Endothelial cell (in vitro differentiated cells): ENCODE data around the gene COL4A3. TPM values are rescaled to one million over a fixed set of nuclear protein-coding genes. Genes with fewer than 3 reads are reported as not detected.

ENCODE experiments used
- DNase-seq: peaks from one replicate; pipeline ENCODE4 v3.0.0; 2021; ENCODE audit warnings: low spot score
- H3K27ac Mint-ChIP-seq: one replicate; pipeline ENCODE4 v1.8.0; 2021; ENCODE audit warnings: mixed read lengths, inconsistent platforms; ENCODE audit not compliant: unreplicated experiment
- H3K27me3 Mint-ChIP-seq: one replicate; pipeline ENCODE4 v1.8.0; 2021; ENCODE audit warnings: mild to moderate bottlenecking, moderate library complexity, mixed read lengths, inconsistent platforms; ENCODE audit not compliant: unreplicated experiment
- H3K36me3 Mint-ChIP-seq: one replicate; pipeline ENCODE4 v1.8.0; 2021; ENCODE audit warnings: mild to moderate bottlenecking, low read depth, mixed read lengths, inconsistent platforms; ENCODE audit not compliant: unreplicated experiment
- H3K4me1 Mint-ChIP-seq: one replicate; pipeline ENCODE4 v1.8.0; 2021; ENCODE audit warnings: mild to moderate bottlenecking, mixed read lengths, inconsistent platforms; ENCODE audit not compliant: unreplicated experiment
- H3K4me3 Mint-ChIP-seq: one replicate; pipeline ENCODE4 v1.8.0; 2021; ENCODE audit warnings: mild to moderate bottlenecking, mixed read lengths, inconsistent platforms; ENCODE audit not compliant: unreplicated experiment
- H3K9me3 Mint-ChIP-seq: one replicate; pipeline ENCODE4 v1.8.0; 2021; ENCODE audit warnings: mixed read lengths, inconsistent platforms; ENCODE audit not compliant: unreplicated experiment
- CTCF ChIP-seq: fragments of 200-600 bp; sonication (generic); IDR thresholded peaks from one replicate; pipeline ENCODE4 v1.5.0; 2021; ENCODE audit warnings: antibody characterized with exemption; ENCODE audit not compliant: unreplicated experiment
- total RNA-seq: library from RNA; stranded (reverse); fragmentation: NEBNext Ultra II Directional; extraction: Animal tissue kit (Norgen Biotek cat#: 25700); gene quantifications from one replicate; pipeline ENCODE4 v1.2.1, GENCODE V29; 2021; ENCODE audit not compliant: unreplicated experiment

Gene COL4A3
- total RNA-seq, 1 donor from 2014 or later: not detected

GRCh38 chr2:227153758-227154486 lies 10.5 kb upstream of the COL4A3 start:
- Mint-ChIP-seq H3K27me3 (peaks cover 2% of the 10 kb centered on the region), H3K36me3 (no peaks in the 10 kb centered on the region), H3K27ac (no peak overlapping the region), H3K9me3 (no peaks in the 10 kb centered on the region), H3K4me1 (no peaks in the 10 kb centered on the region), H3K4me3 (no peak overlapping the region)
- no peak for DNase-seq
- no peak for TF ChIP-seq CTCF

DNA sequence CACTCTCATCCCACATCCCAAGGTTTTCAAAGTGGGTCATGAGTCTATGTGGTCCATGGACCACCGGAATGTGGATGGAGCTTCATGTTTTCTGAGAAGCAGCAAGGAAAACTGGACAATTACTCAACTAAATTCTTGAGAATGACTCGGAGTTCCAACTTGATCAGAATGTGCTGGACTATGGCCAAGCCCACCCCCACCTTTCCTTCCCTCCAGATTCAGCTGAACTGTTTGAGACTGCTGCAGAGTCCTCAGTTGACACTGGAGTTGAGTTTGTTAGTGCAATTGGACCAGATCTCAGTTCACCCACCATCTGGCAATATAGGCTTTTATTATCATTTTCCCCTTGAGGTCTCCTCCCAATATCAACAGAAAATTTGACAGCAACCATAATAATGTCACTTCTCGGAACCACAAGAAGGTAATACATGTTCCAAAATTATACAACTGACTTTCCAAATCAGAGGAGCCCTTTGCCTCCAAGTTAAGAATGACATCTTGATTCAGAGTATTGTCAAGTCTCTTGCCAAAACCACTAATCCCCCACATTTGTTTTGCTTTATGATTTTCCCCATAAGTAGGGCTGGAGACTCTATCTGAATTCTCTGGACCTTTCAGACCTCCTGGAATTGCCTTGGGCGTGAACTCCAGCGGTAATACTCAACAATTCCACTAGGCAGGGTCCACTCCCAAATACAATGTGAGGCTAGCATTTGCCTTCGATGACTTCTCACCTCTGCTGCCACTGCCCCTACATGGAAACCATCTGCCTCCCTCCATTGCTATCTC lies 9.2 kb upstream of the COL4A3 start:
- Mint-ChIP-seq H3K9me3 (no peaks in the 10 kb centered on the region), H3K4me3 (no peak overlapping the region), H3K27ac (no peak overlapping the region), H3K36me3 (no peaks in the 10 kb centered on the region), H3K4me1 (no peaks in the 10 kb centered on the region), H3K27me3 (peaks cover 6% of the 10 kb centered on the region)
- no peak for TF ChIP-seq CTCF
- no peak for DNase-seq

GRCh38 chr2:227160164-227160563 lies 4.3 kb upstream of the COL4A3 start:
- H3K36me3 Mint-ChIP-seq: no peaks in the 10 kb centered on the region
- no peak for TF ChIP-seq CTCF
- DNase-seq: no peak
- H3K27me3 Mint-ChIP-seq: peaks cover 14% of the 10 kb centered on the region
- H3K27ac Mint-ChIP-seq: no peak overlapping the region
- H3K9me3 Mint-ChIP-seq: no peaks in the 10 kb centered on the region
- no peak overlapping the region for H3K4me3 Mint-ChIP-seq
- H3K4me1 Mint-ChIP-seq: peaks cover 6% of the 10 kb centered on the region

DNA sequence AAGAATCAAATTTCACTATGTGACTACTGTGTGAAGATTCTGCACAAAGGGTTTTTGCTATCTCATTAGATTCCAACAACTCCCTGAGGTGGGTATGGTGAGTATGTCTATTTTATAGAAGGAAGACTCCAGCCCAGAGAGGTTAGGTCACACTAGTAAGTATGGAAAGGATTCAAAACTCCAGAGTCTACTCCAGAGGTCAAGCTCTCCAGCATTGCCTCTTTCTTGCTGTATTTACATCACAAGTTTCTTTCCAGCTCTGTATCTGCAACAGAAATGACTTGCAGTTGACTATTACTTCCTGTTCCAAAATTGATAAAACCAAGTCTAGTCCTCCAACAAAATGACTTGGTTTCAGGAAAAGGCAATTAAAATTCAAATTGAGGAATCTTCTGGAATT lies 2.5 kb upstream of the COL4A3 start:
- no peak for TF ChIP-seq CTCF
- Mint-ChIP-seq H3K27me3 (peaks cover 21% of the 10 kb centered on the region), H3K27ac (no peak overlapping the region)

DNA sequence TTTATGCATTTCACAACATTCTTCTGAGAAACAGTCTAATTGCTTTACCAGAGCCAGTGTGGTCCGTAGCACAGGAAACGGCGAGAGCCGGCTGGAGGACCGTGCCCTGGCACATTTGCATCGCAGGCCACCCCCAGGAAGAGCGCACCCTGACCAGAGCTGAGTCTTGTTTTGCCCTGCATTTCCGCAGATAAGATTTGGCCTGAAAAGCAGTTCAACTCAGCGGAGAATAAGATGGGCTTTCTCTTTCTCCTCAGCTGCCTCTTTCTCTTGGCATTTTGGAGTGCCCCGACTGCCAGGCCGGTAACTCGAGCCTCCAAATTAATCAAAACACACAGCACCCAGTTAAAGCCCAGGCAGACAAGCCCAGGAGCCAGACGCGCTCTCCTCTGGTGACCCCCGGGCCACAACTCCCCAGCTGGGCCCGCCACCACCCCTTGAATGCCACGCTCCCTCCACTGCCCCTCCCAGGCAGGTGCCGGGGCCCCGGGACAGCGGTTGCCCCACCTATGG lies 883 bp upstream of the COL4A3 start:
- DNase-seq: peak; percentile 8
- TF ChIP-seq CTCF: no peak
- H3K27me3 Mint-ChIP-seq: peaks cover 21% of the 10 kb centered on the region

More for the DNA sequence above, 2.5 kb upstream of the COL4A3 start:
- no peaks in the 10 kb centered on the region for H3K36me3 Mint-ChIP-seq
- H3K4me1 Mint-ChIP-seq: peaks cover 6% of the 10 kb centered on the region
- H3K4me3 Mint-ChIP-seq: no peak overlapping the region
- no peaks in the 10 kb centered on the region for H3K9me3 Mint-ChIP-seq
- no peak for DNase-seq

More for the DNA sequence above, 883 bp upstream of the COL4A3 start:
- H3K27ac Mint-ChIP-seq: no peak overlapping the region
- peak overlapping the region; percentile 77 for H3K4me3 Mint-ChIP-seq
- H3K36me3 Mint-ChIP-seq: no peaks in the 10 kb centered on the region
- H3K9me3 Mint-ChIP-seq: no peaks in the 10 kb centered on the region
- H3K4me1 Mint-ChIP-seq: peaks cover 6% of the 10 kb centered on the region
